Measurements from ENCODE around the gene MEGF11.
"Not testable (repeated sequence)": the region's sequence is repeated elsewhere in the genome, so short reads cannot be mapped to it uniquely, and the experiment has no call there.

MEGF11 gene

DNA sequence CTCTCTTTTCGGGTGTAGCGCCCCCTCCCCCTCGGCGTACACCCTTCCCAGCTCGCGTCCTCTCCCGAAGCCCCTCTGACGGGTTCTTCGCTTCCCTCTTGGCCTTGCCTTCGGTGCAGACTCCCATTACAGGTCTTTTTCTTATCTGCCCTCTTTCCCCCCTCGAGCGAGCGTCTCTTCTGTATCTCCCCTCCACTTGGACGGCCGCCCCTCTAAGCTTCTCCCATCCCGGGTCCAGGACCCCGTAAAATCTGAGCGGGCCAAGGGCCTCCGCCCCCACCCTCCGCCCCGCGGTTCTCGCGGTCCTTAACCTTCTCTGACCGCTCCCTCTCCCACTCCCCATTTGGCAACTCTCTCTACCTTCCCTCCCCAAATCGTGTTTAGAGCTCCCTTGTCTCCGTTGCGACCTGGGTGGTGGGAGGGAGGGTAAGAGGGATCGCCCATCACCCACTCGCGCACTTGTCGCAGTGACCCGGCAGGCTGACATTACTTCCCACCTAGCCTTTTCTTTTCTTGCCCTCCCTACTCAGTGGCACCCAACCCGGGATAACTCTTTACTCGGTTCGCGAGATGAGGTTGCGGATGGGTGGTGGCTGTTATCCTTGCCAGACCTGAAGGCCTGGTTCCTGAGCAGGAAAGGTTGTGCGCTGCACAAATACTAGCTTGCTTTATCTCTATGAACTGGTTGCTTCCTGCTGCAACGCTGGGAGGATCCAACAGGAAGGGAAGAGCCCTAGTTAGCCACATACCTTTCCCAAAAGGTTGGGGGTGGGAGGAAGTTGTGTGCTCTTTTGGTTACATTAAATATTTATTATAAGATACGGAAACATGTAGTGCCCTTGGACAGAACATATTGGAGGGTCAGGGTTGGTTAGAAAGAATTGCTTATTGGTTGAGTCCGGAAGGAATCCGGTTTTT is 383.3 kb downstream of the MEGF11 start:
- FAIRE-seq: no peak

DNA sequence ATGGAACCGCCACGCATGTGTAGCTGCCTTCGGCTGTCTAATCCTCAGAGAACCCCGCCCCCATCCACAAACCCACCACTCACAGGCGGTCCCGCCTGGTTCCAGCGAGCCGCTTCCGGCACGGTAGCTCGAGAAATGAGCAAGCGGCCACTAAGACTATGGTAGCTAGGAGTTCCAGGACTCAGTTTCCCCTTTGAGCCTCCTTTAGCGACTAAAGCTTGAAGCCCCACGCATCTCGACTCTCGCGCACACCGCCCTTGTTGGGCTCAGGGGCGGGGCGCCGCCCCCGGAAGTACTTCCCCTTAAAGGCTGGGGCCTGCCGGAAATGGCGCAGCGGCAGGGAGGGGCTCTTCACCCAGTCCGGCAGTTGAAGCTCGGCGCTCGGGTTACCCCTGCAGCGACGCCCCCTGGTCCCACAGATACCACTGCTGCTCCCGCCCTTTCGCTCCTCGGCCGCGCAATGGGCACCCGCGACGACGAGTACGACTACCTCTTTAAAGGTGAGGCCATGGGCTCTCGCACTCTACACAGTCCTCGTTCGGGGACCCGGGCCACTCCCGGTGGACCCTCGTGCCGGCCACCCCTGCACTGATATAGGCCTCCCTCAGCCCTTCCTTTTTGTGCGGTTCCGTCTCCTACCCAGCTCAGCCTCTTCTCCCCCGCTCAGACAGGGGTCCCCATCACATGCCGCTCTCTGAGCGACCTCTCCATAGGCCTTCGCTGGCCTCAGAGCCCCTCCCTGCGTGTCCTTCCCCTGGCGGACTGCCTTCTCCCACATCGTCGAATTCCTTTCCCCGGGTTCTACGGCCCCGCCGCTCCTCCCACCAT is 384.2 kb downstream of the MEGF11 start, which contains the start of gene RAB11A:
TSS of gene RAB11A (plus strand) at position 366 of the 828 bp plus-strand sequence. CDS start at position 461, 95 bp downstream.
- no peak for FAIRE-seq

DNA sequence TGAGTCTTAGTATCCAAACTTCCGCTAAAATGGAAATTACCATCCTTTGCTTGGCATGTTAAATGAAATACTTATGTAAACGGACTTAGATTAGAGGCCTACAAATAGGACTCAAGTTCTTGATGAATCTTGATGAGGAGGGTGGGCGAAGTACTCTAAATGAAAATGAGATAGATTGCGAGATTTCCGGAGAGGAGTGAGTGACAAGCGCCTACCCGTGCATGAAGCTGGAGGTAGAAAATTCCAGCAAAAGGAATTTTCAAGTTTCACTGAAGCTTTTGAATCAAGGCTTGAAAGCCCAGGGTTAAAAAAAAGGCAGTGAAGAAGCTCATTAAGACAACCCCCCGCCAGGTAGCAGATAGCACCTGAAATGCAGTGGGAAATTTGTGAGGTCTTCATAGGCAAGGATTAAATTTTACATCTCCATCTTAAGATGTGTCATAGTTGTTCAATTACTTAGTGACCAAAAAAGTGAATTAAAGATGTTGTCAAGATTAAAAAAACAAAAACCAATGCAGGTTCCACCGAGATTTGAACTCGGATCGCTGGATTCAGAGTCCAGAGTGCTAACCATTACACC is 384.9 kb downstream of the MEGF11 start:
- FAIRE-seq: no peak

DNA sequence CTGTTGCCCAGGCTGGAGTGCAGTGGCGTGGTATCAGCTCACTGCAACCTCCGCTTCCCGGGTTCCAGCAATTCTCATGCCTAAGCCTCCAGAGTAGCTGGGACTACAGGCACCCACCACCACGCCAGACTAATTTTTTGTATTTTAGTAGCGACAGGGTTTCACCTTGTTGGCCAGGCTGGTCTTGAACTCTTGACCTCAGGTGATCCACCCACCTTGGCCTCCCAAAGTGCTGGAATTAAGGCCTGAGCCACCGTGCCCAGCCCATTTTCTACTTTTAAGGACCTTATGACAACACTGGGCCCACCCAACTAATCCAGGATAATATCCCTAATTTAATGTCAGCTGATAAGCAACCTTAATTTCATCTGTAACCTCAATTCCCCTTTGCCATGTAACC is 385.6 kb downstream of the MEGF11 start:
- FAIRE-seq: not testable (repeated sequence)

DNA sequence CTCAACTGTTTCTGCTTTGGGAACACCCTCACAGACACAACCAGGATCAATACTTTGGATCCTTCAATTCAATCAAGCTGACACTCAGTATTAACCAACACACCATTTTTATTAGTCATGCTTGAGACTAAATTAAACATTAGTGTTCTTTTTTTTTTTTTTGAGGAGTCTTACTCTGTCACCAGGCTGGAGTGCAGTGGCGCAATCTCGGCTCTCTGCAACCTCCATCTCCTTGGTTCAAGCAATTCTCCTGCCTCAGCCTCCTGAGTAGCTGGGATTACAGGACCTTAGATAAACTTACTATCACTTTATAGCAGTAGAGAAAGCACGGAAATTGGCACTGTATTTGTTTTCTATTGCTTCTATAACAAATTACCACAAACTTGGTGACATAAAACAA is 386.3 kb downstream of the MEGF11 start:
- no peak for FAIRE-seq

DNA sequence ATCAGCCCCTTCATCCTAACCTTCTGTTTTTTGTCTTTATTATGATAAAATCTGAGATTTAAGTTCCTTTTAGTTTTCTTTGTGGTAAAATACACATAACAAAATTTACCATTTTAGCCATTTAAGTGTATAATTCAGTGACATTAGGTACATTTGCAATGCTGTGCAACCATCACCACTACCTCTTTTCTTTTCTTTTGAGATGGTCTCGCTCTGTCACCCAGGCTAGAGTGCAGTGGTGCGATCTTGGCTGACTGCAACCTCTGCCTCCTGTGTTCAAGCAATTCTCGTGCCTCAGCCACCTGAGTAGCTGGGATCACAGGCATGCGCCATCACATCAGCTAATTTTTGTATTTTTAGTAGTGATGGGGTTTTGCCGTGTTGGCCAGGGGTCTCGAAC is 390.4 kb downstream of the MEGF11 start:
- FAIRE-seq: no peak

DNA sequence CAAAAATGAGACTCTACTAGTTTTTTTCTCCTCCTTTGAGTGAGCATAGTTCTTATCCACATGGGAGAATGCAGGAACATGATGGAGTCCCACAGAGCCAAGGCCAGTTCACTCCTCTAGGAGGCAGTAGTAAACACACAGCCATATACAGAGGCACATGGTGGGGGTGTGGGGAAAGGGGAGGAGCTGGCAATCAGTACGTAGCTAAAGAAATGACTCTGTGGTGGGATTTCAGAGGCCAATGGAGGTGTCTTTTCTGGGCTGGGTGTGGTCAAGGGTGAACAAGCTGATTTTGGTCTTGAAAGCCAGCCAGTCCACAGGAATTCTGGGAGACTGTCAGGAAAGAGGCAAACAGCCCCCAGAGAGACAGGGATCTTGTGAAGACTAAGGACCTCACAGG is 390.9 kb downstream of the MEGF11 start:
- FAIRE-seq: no peak

DNA sequence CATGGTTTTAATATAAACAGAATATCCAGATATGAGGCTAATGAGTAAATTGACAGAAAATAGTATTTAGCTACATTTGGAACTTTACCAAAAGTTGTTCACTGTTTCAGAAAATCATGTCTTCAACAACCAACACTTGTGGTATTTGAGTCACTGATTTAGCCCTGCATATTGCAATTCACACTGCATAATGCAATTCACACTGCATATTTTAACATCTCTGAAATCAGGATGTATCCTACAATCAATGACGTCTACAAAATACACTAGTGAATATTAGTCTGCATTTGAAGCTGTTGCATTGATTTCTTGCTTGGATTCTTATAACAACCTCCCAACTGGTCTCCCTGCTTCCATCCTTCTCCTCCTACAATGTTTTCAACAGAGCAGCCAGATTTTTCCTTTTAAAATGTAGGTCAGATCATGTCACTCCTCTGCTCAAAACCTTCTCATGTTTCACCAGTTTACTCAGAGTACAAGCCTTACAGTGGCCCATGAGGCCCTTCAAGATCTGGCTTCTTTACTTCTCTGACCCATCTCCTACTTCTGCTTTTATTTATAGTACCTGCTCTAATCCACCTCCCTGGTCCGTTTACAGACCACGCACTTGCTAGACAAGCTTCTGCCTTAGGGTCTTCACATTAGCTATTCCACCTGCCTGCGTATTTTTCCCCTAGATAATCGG is 395.7 kb downstream of the MEGF11 start:
- FAIRE-seq: no peak

DNA sequence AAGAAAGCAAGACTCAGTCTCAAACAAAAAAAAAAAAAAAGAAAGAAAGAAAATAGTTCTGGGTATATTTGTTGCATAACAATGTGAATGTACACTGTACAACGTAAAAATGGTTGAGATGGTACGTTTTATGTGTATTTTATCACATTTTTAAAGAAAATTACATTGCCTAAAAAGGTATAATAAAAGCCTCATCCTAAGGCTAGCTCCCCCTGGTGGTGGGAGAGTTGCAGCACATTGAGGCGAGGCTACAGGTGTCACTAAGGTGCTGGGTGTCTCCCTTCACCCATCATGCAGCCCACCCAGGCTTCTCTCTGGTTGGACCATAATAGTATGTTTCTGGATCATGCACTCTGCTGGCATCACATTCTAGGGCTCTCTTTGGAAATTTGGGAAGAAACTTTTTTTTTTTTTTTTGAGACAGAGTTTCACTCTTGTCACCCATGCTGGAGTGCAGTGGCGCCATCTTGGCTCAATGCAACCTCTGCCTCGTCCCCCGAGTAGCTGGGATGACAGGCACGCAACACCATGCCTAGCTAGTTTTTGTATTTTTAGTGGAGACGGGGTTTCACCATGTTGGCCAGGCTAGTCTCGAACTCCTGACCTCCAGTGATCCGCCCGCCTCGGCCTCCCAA is 396.6 kb downstream of the MEGF11 start:
- no peak for FAIRE-seq

DNA sequence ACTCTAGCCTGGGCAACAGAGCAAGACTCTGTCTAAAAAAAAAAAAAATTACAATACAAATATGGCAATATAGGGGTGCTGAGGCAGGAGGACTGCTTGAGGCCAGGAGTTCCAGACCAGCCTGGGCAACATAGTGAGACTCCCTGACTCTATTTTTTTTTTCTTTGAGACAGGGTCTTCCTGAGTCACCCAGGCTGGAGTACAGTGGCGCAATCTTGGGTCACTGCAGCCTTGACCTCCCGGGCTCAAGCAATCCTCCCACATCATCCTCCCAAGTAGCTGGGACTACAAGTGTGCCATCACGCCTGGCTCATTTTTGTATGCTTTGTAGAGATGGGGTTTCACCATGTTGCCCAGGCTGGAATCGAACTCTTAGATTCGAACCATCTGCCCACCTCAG is 401.6 kb downstream of the MEGF11 start:
- no peak for FAIRE-seq

DNA sequence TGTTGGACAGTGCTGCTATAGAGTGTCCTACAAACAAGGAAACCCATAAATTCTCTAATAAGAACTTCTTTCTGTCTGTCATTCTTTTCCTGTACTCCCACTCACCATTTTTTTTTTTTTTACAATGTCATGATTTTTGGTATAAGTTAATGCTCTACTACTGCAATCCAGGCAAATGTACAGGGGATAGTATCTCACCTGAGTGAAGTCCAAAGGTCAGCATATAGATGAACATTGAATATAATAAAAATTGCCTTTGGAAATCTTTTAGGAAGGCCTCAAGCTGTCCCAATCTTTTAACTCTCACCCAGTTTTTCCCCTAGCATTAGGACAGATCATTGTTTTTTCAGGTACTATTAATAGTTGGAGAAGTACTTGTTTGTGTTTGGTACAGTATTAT is 405.6 kb downstream of the MEGF11 start:
- FAIRE-seq: no peak

DNA sequence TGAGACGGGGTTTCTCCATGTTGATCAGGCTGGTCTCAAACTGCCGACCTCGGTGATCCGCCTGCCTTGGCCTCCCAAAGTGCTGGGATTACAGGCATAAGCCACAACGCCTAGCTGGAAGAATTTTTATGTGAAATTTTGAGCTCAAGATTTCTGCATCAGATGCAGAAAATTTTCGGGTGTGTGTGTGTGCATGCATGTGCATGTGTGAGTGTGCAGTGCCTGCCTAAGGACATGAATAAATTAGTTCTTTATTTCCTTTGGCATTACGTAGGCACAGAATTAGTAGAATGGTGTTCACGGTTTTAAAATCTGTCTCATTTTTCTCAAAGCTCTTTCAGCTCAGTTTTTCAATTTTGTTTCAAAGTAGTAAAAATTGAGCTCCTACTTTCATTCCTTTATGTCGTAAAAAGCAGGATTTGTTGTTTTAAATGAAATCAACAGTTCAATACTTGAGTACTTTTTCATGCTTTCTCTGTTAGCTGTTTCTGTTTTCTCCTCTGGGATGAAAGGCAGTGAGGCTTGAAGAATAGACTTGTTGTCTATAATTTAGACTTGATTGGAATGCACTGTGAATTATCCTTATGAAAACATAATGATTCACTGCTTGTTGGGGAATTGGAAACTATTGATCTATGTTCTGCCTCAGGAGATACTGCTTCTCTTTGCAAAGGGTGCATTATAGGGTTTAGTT is 407.6 kb downstream of the MEGF11 start:
- no peak for FAIRE-seq
